Iris pigment epithelial cell (primary cell): Measurements from ENCODE around the gene DNAL1.

ENCODE experiments used
- DNase-seq: peaks from one replicate; pipeline ENCODE4 v3.0.0-alpha.2; 2011; ENCODE audit warnings: low read depth

The DNAL1 gene

DNA sequence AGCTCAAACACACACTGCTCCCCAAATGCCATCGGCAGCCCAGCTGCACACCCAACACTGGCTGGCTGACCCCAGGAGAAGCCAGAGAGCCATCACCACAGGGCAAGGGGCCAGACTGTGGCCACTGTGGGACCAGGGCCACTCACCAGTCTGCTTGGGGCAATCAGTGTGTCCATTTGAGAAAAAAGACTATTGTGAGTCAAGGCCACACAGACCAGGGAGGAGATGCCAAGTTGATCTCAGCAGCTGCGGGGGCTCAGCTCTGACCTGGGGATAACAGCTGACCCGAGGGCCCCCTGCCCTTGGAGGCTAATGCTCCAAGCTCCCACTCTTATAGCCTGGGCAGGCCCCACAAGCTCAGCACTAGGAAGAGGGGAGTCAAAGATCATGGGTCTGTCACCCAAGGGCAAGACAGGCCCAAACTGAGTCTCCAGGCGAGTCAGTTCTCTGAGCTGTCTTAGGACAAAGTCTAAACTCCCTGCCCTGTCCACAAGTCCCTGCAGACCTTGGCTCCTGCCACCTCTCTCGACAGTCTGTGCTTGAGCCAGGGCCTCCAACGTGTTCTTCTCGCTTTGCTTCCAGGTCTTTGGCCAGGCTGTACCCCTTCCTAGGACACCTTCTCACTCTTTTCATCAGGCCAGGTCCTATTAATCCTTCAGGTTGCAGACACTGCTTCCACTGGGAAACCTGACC is 99.5 kb downstream of the DNAL1 start:
- DNase-seq, result no peak

DNA sequence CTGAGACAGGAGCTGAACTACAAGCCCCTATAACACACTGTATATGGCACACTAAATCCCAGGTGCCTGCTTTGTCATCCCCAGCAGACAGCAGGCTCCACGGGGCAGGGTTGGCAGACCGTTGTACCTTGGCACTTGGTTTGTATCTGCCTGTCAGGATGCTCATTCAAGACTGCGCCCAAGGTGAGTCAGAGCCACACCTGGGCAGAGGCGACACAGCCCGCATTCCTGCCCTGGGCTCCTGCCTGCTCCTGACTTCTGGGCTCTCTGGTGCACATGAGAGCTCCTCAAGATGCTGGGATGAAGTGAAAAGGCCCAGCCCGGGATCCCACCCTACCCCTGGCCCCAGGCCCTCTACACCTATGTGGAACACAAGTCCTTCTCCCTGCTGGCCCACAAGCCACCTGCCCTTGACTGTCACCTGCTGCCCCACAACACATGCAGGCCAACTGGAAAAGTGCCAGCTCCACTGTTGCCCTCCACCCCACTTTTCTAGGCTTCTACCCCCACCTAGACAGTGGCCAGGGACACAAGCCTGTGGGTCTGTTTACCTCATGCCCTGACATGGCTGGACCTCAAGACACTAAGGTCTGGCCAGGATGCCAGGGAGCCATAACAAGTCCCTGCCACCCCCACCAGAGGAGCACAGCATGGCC is 100.2 kb downstream of the DNAL1 start:
- no peak for DNase-seq

DNA sequence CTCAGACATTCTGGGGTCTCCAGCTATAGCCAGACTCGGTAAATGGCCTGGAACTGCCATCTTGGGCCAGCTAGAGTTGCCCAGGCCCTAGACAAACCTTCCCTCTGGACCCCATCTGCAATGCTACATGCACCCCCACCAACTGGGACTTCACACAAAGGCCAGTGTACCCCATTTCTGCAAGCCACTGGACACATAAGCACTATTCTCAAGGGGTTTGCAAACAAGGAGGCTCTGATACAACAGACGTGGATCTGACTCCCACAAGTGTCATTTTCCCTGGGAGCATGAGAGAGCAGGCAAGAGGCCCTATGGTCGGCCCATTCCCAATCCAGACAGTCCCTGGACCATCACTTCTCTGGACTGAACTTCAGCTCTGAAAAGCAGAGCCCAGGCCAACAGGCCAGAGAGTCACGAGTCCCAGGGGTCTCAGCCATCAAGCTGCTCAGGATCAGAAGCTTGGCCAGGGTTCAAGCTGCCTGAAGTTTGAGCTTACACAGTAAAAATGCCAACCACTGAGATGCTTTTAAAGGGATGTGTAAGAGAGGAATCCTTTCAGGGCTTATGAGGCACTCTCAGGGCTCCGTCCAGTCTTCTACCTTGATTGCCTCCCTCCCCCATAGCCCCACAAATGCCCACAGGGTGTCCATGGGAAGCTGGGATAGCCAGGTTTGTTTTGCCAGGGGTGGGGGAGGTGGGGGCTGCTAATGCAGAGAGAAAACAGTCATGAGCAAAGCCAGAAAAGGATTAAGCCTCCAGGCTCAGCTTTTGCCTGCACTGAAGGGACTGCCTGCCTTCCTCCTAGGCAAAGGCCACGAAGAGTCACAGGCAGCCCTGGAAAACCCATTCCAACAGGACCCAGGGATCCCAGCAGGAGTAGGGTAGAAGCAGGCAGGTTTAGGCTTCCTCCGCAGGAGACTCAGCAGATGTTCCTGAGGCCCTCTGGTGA is 101.1 kb downstream of the DNAL1 start:
- no peak for DNase-seq

DNA sequence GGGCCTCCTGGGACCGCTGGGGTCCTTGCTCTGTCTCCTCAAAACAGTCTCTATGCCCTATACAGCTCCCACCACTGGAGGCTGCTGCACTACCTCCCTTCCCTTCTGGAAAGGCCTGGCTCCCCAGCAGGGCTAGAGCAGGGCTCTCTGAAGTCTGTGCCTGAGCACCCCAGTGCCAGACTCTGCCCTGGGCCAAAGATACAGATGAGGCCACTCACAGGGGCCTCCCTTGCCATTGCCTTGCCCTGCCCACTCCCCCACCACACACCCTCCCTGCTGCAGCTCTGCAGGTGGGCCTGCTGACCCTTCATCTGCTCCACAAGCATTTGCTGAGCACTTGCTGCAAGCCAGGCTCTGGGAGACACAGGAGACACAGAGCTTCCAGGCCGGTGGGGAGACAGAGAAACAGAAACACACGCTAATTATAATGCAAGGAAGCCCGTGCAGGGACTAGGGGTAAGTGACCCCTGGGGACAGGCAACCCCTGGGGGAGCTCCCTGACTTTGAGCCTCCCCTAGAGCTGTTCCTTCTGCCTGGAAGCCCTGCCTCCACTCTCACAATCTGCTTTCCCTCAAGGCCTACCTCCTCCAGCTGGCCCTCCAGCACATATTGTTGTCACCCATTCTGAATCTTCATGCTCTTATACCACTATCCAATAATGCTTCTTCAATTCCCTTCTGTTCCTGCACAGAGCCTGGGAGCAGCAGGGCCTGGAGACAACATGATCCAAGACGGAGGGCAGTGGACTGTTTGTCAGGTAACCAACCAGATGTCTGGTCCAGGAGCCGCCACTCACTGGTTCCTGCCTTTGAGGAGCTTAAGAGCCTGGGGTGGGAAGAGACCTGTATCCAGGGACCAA is 102.0 kb downstream of the DNAL1 start:
- no peak for DNase-seq

DNA sequence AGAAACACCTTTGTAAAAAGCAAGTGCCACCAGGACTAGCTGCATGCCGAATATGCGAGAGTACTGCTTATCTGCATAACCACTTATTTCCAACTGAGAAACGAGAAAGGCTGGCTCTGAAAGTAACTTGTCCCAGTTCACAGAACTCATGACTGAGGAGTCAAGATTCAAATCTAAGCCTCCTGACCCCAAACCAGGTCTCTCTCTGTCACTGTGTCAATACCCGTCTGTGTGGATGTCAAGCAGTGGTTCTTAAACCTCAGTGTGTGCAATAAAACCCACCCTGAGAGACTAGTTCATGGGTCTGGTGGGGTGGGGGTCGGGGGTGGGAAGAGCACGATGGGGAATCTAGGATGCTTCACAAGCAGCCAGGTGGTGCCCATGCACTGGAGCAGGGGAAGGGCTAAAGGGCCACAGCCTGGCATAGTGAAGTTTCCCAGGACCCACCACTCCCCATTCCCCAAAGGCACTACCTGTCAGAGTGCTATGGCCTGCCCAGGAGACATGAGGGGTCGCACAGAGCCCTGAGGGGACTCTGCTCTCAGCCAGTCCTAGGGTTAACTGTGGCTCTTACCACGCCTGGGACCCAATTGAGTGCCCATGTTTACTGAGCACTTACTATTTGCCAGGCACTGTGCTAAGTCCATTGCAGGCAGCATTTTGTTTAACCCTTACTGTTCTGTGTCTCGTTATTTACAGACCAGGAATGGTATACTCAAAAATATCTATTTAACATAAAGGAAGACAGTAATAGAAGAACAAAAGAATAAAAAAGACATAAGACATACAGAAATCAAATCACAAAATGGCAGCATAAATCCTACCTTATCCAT is 102.8 kb downstream of the DNAL1 start:
- DNase-seq, result no peak

DNA sequence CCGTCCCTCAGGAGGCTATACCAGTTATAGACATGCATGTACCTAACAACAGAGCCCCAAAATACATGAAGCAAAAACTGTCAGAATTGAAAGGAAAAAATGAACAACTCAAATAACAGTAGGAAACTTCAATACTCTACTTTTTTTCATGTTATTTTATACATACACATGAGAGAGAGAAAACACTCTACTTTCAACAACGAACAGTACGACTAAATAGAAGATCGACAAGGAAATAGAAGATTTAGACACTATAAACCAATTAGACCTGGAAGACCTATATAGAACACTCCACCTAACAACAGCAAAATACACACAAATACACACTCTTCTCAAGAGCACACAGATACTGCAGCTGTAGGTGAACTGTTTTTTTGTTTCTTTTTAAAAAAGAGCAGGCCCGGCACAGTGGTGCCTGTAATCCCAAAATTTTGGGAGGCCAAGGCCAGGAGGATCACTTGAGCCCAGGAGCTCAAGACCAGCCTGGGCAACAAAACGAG is 104.1 kb downstream of the DNAL1 start:
- no peak for DNase-seq

DNA sequence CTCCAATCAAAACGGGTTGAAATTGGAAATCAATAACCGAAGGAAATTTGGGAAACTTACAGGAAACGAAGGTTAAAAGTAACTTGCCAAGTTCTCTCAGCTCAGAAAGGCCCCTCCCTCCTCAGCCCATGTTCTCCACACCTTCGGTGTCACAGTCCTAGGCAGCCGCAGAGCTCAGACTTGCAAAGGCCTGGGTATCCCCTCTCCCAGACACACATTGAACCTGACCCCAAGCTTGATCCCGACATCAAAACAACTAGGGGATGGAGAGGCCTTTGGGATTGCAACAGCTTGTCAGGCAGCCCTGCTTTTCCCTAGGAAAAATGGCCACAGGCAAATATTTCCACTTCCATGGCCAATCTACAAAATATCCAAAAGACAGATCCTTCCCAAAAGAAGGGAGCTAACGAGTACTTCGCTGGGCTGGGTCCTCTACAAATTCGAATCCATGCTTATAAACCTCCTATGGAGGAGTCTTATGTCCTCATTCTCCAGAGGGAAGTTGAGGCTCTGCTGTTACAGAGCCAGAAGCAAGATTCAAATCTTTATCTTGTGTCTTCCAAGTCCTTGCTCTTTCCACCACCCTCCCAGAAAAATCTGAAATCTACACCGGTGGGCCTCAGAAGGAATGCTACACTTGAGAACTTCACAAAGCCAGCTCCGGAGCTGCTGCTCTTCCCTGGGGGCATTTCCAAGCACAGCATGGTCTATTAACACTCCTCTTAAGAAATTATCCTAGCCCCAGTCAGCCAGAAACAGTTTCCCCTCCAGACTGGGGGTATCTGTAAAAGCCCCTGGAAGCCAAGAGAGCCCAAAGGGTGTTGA is 105.1 kb downstream of the DNAL1 start:
- DNase-seq, result no peak

DNA sequence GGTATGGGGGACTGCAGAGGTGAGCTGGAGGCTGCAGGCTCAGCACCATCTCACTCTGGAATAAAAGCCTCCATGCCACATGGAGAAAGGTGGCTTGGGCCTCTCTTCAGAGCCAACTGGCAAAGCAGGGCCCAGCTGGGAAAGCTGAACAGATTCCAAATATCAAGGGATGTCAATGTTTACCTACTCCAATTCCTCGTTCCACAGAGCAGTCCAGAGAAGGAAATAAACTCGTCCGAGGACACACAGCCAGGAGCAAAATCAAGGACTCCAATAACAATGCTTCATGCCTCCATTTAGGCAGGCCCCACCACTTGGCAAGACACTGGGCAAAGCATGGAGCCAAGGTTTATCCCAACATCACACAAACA is 105.7 kb downstream of the DNAL1 start:
- no peak for DNase-seq

DNA sequence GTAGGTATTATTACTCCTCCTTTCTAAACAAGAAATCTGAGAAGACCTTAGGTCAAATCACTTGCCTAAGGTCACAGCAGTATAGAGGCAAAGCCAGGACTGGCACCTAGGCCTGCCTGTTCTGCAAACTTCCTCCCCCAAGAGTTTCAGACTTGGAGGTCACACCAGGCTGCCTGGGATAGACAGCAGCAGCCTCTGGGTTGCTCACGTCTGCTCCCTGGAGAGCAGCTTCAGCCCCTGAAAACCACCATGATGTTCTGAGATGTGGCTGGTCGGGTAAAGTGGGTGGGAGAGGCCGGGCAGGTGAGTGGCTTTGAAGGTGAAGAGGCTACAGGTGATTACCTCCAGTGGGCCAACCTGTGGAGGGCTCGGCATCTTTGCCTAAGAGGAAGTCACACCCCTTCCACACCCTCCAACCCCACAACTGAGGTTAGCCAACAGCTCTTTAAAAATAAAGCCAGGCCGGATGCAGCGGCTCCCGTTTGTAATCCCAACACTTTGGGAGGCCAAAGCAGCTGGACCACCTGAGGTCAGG is 106.4 kb downstream of the DNAL1 start:
- DNase-seq, result no peak

DNA sequence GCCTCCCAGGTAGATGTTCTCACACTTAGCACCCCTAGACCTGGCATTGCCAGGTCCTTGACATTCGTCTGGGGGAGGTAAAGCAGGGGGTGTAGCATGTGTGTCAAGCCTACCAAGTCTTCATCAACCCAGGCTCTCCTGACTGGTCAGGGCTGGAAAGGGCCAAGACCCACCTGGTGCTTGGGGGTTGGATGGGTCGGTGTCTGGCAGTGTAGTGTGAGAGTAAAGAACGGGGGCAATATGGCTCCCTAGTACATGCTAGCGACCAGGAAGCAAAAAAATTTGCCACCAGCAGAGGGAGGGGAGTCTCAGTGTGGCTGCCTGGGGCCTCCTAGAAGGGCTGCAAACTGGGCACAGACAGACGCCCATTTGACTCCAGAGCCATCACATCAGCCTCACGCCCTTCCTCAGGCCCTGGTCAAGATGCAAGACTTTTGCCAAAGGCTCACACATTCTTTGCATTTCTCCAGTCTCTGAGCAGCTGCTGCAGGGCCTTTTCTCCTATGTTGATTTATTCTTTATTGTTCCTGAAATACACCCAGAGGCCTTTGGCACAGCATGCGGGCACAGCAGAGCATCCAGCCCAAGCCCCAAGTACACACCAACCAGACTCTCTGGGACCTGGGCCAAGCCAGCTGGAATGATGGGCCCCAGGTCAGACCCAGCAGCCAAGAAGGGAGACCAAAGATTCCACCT is 107.7 kb downstream of the DNAL1 start:
- DNase-seq, result peak; percentile 44
